GM19238 (cell line): ENCODE measurements around the gene CAPN1.

ENCODE experiments used
- DNase-seq: peaks from one replicate; pipeline ENCODE4 v3.0.0; 2011; ENCODE audit warnings: low spot score; ENCODE audit not compliant: insufficient read length

The CAPN1 gene

DNA sequence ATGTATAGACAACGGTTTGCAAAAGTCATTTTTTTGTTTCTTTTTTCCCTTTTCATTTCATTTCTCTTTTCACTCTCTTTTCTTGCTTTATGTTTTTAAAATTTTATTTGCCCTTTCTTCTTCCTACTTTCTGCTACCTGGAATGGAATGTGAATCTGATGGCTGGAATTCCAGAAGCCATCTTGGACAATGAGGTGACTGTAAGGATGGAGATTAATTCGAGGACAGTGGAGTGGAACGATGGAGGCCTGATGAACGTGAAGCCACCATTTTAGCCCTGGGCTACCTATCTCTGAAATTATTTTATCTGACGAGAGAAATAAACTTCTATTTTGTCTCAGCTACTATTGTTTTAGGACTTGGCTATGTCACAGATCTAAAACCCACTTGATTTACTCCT lies 77.3 kb downstream of the CAPN1 start:
- DNase-seq = no peak

DNA sequence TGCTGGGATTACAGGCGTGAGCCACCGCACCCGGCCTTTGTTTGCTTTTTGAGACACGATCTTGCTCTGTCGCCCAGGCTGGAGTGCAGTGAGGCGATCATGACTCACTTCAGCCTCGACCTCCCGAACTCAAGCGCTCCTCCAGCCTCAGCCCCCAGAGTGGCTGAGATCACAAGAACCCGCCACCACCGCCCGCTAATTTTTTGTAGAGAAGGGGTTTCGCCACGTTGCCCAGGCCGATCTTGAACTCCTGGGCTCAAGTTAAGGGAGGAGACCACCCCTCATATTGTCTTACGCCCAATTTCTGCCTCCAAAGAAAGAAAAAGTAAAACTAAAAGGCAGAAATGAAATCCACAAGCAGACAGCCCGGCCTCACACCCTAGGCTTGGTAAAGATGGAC lies 78.6 kb downstream of the CAPN1 start:
- no peak for DNase-seq

GRCh38 chr11:65260756-65261590 lies 79.2 kb downstream of the CAPN1 start:
- DNase-seq = no peak
